ENCODE results near the gene GRPEL2.

GRPEL2 gene

GRCh38 chr5:149392718-149393117 is 47.4 kb downstream of the GRPEL2 start (continued):
- TF ChIP-seq, protein P1, sequence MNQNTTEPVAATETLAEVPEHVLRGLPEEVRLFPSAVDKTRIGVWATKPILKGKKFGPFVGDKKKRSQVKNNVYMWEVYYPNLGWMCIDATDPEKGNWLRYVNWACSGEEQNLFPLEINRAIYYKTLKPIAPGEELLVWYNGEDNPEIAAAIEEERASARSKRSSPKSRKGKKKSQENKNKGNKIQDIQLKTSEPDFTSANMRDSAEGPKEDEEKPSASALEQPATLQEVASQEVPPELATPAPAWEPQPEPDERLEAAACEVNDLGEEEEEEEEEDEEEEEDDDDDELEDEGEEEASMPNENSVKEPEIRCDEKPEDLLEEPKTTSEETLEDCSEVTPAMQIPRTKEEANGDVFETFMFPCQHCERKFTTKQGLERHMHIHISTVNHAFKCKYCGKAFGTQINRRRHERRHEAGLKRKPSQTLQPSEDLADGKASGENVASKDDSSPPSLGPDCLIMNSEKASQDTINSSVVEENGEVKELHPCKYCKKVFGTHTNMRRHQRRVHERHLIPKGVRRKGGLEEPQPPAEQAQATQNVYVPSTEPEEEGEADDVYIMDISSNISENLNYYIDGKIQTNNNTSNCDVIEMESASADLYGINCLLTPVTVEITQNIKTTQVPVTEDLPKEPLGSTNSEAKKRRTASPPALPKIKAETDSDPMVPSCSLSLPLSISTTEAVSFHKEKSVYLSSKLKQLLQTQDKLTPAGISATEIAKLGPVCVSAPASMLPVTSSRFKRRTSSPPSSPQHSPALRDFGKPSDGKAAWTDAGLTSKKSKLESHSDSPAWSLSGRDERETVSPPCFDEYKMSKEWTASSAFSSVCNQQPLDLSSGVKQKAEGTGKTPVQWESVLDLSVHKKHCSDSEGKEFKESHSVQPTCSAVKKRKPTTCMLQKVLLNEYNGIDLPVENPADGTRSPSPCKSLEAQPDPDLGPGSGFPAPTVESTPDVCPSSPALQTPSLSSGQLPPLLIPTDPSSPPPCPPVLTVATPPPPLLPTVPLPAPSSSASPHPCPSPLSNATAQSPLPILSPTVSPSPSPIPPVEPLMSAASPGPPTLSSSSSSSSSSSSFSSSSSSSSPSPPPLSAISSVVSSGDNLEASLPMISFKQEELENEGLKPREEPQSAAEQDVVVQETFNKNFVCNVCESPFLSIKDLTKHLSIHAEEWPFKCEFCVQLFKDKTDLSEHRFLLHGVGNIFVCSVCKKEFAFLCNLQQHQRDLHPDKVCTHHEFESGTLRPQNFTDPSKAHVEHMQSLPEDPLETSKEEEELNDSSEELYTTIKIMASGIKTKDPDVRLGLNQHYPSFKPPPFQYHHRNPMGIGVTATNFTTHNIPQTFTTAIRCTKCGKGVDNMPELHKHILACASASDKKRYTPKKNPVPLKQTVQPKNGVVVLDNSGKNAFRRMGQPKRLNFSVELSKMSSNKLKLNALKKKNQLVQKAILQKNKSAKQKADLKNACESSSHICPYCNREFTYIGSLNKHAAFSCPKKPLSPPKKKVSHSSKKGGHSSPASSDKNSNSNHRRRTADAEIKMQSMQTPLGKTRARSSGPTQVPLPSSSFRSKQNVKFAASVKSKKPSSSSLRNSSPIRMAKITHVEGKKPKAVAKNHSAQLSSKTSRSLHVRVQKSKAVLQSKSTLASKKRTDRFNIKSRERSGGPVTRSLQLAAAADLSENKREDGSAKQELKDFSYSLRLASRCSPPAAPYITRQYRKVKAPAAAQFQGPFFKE (tag by site-specific recombination; IDR thresholded peaks at IDR 0.05; ENCODE audit: borderline replicate concordance) = no peak
- TF ChIP-seq, protein P2, sequence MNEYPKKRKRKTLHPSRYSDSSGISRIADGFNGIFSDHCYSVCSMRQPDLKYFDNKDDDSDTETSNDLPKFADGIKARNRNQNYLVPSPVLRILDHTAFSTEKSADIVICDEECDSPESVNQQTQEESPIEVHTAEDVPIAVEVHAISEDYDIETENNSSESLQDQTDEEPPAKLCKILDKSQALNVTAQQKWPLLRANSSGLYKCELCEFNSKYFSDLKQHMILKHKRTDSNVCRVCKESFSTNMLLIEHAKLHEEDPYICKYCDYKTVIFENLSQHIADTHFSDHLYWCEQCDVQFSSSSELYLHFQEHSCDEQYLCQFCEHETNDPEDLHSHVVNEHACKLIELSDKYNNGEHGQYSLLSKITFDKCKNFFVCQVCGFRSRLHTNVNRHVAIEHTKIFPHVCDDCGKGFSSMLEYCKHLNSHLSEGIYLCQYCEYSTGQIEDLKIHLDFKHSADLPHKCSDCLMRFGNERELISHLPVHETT (tag by site-specific recombination; IDR thresholded peaks at IDR 0.05) = no peak
- no peak for TF ChIP-seq REPIN1 (tag by site-specific recombination; IDR thresholded peaks at IDR 0.05; ENCODE audit: low read depth)
- TF ChIP-seq ZSCAN30 (tag by site-specific recombination; IDR thresholded peaks at IDR 0.05) = no peak
- TF ChIP-seq, protein P3, sequence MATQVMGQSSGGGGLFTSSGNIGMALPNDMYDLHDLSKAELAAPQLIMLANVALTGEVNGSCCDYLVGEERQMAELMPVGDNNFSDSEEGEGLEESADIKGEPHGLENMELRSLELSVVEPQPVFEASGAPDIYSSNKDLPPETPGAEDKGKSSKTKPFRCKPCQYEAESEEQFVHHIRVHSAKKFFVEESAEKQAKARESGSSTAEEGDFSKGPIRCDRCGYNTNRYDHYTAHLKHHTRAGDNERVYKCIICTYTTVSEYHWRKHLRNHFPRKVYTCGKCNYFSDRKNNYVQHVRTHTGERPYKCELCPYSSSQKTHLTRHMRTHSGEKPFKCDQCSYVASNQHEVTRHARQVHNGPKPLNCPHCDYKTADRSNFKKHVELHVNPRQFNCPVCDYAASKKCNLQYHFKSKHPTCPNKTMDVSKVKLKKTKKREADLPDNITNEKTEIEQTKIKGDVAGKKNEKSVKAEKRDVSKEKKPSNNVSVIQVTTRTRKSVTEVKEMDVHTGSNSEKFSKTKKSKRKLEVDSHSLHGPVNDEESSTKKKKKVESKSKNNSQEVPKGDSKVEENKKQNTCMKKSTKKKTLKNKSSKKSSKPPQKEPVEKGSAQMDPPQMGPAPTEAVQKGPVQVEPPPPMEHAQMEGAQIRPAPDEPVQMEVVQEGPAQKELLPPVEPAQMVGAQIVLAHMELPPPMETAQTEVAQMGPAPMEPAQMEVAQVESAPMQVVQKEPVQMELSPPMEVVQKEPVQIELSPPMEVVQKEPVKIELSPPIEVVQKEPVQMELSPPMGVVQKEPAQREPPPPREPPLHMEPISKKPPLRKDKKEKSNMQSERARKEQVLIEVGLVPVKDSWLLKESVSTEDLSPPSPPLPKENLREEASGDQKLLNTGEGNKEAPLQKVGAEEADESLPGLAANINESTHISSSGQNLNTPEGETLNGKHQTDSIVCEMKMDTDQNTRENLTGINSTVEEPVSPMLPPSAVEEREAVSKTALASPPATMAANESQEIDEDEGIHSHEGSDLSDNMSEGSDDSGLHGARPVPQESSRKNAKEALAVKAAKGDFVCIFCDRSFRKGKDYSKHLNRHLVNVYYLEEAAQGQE (tag by site-specific recombination; IDR thresholded peaks at IDR 0.05) = no peak
- TF ChIP-seq OSR2 (tag by site-specific recombination; IDR thresholded peaks at IDR 0.05) = no peak
- no peak for TF ChIP-seq ZNF530 (tag by site-specific recombination; IDR thresholded peaks at IDR 0.05; ENCODE audit: low read depth)
- no peak for TF ChIP-seq ZNF623 (tag by site-specific recombination; IDR thresholded peaks at IDR 0.05)
- TF ChIP-seq ZBTB1 (tag by site-specific recombination; IDR thresholded peaks at IDR 0.05) = no peak
- no peak for TF ChIP-seq MZF1 (tag by site-specific recombination; IDR thresholded peaks at IDR 0.05; ENCODE audit: borderline replicate concordance)
- TF ChIP-seq ZBTB20 (tag by site-specific recombination; IDR thresholded peaks at IDR 0.05) = no peak
- no peak for TF ChIP-seq ZNF416 (tag by site-specific recombination; IDR thresholded peaks at IDR 0.05)
- TF ChIP-seq ZNF555 (tag by site-specific recombination; conservative IDR thresholded peaks at IDR 0.05) = no peak
- TF ChIP-seq ZSCAN23 (tag by site-specific recombination; IDR thresholded peaks at IDR 0.05) = no peak
- TF ChIP-seq, protein P4, sequence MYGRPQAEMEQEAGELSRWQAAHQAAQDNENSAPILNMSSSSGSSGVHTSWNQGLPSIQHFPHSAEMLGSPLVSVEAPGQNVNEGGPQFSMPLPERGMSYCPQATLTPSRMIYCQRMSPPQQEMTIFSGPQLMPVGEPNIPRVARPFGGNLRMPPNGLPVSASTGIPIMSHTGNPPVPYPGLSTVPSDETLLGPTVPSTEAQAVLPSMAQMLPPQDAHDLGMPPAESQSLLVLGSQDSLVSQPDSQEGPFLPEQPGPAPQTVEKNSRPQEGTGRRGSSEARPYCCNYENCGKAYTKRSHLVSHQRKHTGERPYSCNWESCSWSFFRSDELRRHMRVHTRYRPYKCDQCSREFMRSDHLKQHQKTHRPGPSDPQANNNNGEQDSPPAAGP (tag by site-specific recombination; IDR thresholded peaks at IDR 0.05) = no peak
- TF ChIP-seq, protein P5, sequence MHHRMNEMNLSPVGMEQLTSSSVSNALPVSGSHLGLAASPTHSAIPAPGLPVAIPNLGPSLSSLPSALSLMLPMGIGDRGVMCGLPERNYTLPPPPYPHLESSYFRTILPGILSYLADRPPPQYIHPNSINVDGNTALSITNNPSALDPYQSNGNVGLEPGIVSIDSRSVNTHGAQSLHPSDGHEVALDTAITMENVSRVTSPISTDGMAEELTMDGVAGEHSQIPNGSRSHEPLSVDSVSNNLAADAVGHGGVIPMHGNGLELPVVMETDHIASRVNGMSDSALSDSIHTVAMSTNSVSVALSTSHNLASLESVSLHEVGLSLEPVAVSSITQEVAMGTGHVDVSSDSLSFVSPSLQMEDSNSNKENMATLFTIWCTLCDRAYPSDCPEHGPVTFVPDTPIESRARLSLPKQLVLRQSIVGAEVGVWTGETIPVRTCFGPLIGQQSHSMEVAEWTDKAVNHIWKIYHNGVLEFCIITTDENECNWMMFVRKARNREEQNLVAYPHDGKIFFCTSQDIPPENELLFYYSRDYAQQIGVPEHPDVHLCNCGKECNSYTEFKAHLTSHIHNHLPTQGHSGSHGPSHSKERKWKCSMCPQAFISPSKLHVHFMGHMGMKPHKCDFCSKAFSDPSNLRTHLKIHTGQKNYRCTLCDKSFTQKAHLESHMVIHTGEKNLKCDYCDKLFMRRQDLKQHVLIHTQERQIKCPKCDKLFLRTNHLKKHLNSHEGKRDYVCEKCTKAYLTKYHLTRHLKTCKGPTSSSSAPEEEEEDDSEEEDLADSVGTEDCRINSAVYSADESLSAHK (tag by site-specific recombination; IDR thresholded peaks at IDR 0.05) = no peak
- no peak for TF ChIP-seq ZFP69B (tag by site-specific recombination; IDR thresholded peaks at IDR 0.05)
- no peak for TF ChIP-seq ZNF660 (tag by site-specific recombination; IDR thresholded peaks at IDR 0.05)
- no peak for TF ChIP-seq ZNF211 (tag by site-specific recombination; IDR thresholded peaks at IDR 0.05; ENCODE audit: low read depth)
- peak; percentile 41; the same call in 1 of the 2 replicates for TF ChIP-seq SP7 (tag by site-specific recombination; IDR thresholded peaks at IDR 0.05)
- no peak for TF ChIP-seq GFI1B (tag by site-specific recombination; IDR thresholded peaks at IDR 0.05)
- 0 out of 2 replicates have a peak, but pooled peaks have one; percentile 37 for TF ChIP-seq ZNF629 (tag by site-specific recombination; IDR thresholded peaks at IDR 0.05)
- TF ChIP-seq, protein P6, sequence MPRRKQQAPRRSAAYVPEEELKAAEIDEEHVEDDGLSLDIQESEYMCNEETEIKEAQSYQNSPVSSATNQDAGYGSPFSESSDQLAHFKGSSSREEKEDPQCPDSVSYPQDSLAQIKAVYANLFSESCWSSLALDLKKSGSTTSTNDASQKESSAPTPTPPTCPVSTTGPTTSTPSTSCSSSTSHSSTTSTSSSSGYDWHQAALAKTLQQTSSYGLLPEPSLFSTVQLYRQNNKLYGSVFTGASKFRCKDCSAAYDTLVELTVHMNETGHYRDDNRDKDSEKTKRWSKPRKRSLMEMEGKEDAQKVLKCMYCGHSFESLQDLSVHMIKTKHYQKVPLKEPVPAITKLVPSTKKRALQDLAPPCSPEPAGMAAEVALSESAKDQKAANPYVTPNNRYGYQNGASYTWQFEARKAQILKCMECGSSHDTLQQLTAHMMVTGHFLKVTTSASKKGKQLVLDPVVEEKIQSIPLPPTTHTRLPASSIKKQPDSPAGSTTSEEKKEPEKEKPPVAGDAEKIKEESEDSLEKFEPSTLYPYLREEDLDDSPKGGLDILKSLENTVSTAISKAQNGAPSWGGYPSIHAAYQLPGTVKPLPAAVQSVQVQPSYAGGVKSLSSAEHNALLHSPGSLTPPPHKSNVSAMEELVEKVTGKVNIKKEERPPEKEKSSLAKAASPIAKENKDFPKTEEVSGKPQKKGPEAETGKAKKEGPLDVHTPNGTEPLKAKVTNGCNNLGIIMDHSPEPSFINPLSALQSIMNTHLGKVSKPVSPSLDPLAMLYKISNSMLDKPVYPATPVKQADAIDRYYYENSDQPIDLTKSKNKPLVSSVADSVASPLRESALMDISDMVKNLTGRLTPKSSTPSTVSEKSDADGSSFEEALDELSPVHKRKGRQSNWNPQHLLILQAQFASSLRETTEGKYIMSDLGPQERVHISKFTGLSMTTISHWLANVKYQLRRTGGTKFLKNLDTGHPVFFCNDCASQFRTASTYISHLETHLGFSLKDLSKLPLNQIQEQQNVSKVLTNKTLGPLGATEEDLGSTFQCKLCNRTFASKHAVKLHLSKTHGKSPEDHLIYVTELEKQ (tag by site-specific recombination; IDR thresholded peaks at IDR 0.05; ENCODE audit: borderline replicate concordance) = no peak
